Chondrocyte (in vitro differentiated cells): Measurements from ENCODE around the gene NCSTN. TPM values are rescaled to one million over a fixed set of nuclear protein-coding genes. Genes with fewer than 3 reads are reported as not detected.

ENCODE experiments used
- DNase-seq: peaks from one replicate; pipeline ENCODE4 v3.0.0; 2021; ENCODE audit warnings: mixed read lengths, low spot score
- H3K27ac Mint-ChIP-seq: one replicate; pipeline ENCODE4 v1.8.0; 2021; ENCODE audit warnings: mild to moderate bottlenecking, moderate library complexity, mixed read lengths; ENCODE audit not compliant: unreplicated experiment
- H3K27me3 Mint-ChIP-seq: 2 replicates; pipeline ENCODE4 v1.8.0; 2021; ENCODE audit warnings: low read depth, mixed read lengths
- H3K36me3 Mint-ChIP-seq: 2 replicates; pipeline ENCODE4 v1.8.0; 2021; ENCODE audit warnings: low read depth, mixed read lengths
- H3K4me1 Mint-ChIP-seq: 2 replicates; pipeline ENCODE4 v1.8.0; 2021; ENCODE audit warnings: low read depth, mild to moderate bottlenecking, mixed read lengths
- H3K4me3 Mint-ChIP-seq: one replicate; pipeline ENCODE4 v1.8.0; 2021; ENCODE audit warnings: mild to moderate bottlenecking, moderate library complexity, mixed read lengths; ENCODE audit not compliant: unreplicated experiment
- H3K9me3 Mint-ChIP-seq: 2 replicates; pipeline ENCODE4 v1.8.0; 2021; ENCODE audit warnings: low read depth, mixed read lengths
- CTCF ChIP-seq: fragments of 200-600 bp; sonication (generic); IDR thresholded peaks from 2 replicates; pipeline ENCODE4 v1.5.0; 2021; ENCODE audit warnings: antibody characterized with exemption, mild to moderate bottlenecking, moderate library complexity
- long read RNA-seq: library from polyadenylated mRNA; stranded (forward); transcript quantifications from one replicate; pipeline ENCODE4 v2.0.0, GENCODE V29; 2021
- total RNA-seq: library from RNA; stranded (reverse); gene quantifications from 3 replicates; pipeline ENCODE4 v1.2.1, GENCODE V29; 2021

Gene NCSTN
- total RNA-seq: 94.6 to 112 TPM (median 107 TPM) in 3 replicates
- long read RNA-seq, transcript NCSTN-201 (17 exons, 2,936 nt): major isoform, 184 of 214 reads
- long read RNA-seq, partial matches to known transcripts: 13 of 214 reads
- long read RNA-seq, other reads (novel, unspliced or antisense): 14 of 214 reads

DNA sequence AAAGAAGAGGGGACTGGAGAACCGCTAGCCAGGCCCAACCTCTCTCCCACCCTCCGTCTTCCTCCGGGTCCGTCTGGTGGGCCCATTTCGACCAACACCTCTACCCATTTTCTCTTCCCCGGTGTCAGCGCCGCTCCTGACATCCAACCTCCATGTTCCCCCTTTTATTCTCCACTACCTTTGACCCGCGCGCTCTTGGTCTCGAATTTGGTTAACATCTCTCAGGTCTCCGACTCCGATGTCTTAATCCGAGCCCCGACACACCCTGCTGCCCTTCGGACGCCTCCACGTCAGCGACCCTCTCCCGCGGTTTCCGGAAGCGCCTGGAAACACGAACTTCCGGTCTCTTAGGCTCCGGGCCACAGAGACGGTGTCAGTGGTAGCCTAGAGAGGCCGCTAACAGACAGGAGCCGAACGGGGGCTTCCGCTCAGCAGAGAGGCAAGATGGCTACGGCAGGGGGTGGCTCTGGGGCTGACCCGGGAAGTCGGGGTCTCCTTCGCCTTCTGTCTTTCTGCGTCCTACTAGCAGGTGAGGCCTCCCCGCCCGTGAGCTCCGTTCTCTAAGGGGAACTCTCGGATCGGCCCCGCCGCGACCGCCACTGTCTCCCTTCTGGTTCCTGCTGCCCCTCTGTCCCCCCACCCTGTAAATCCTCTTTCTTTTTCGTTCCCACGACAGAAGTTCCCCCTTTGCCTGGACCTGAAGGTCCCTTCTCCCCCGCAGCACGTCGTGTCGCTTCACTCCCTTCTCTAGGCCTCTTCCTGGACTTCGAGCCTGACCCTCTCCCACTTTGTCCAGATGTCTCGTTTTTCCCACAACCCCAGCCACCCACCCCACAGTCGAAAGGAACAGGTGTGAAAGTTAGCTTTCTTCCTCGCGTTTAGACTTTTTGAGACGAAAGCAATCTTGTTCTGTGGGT, at the start of gene NCSTN, which contains the start of gene COPA:
TSS of gene NCSTN (plus strand) at position 431 of the 917 bp plus-strand sequence. CDS start at position 445, 14 bp downstream.
TSS of gene COPA (minus strand) at position 298 of the 917 bp plus-strand sequence. CDS start at position 218, 80 bp downstream.
- DNase-seq: peak; percentile 95
- Mint-ChIP-seq H3K4me3 (peak within 1 kb of the TSS; percentile 100), H3K4me1 (peaks cover 46% of the 10 kb centered on the region), H3K27ac (peak within 1 kb of the TSS; percentile 100), H3K9me3 (no peaks in the 10 kb centered on the region), H3K27me3 (no peaks in the 10 kb centered on the region), H3K36me3 (peaks cover 19% of the 10 kb centered on the region)
- peak; percentile 17 for TF ChIP-seq CTCF

- no peaks in the 10 kb centered on the region for H3K9me3 Mint-ChIP-seq
- peak overlapping the region; percentile 27 for H3K27ac Mint-ChIP-seq
- TF ChIP-seq CTCF: no peak
- no peaks in the 10 kb centered on the region for H3K4me1 Mint-ChIP-seq
- peaks cover 69% of the 10 kb centered on the region for H3K36me3 Mint-ChIP-seq
- no peak overlapping the region for H3K4me3 Mint-ChIP-seq
- no peak for DNase-seq
- H3K27me3 Mint-ChIP-seq: no peaks in the 10 kb centered on the region
Observed at GRCh38 chr1:160296036-160296435, 47.1 kb upstream of the NCSTN start.

GRCh38 chr1:160300173-160300572, 43.0 kb upstream of the NCSTN start:
- Mint-ChIP-seq H3K27me3 (no peaks in the 10 kb centered on the region), H3K27ac (peak overlapping the region; percentile 12), H3K36me3 (peaks cover 49% of the 10 kb centered on the region), H3K9me3 (no peaks in the 10 kb centered on the region), H3K4me1 (no peaks in the 10 kb centered on the region), H3K4me3 (no peak overlapping the region)
- DNase-seq: no peak
- no peak for TF ChIP-seq CTCF

GRCh38 chr1:160307118-160307791, 35.9 kb upstream of the NCSTN start:
- TF ChIP-seq CTCF: no peak
- no peak for DNase-seq
- Mint-ChIP-seq H3K4me3 (no peak overlapping the region), H3K27me3 (no peaks in the 10 kb centered on the region), H3K4me1 (peaks cover 8% of the 10 kb centered on the region), H3K36me3 (peaks cover 53% of the 10 kb centered on the region), H3K27ac (peak overlapping the region; percentile 36), H3K9me3 (no peaks in the 10 kb centered on the region)
